OCI-LY1 (cell line): ENCODE measurements around the gene CSN1S1.

ENCODE experiments used
- H2AFZ ChIP-seq: fragments of 200-600 bp; sonication (generic), shearing (Covaris generic); 2 replicates; pipeline ENCODE4 v1.6.0; 2014; ENCODE audit warnings: antibody characterized with exemption, mild to moderate bottlenecking, low read length
- H3F3A ChIP-seq: fragments of 200-600 bp; sonication (generic), shearing (Covaris generic); 2 replicates; pipeline ENCODE4 v1.6.0; 2014; ENCODE audit warnings: mild to moderate bottlenecking, antibody characterized with exemption, low read length, moderate library complexity; ENCODE audit not compliant: insufficient read depth
- H3K27ac ChIP-seq: fragments of 200-600 bp; sonication (generic); 2 replicates; pipeline ENCODE4 v1.5.1; 2014; ENCODE audit warnings: low read length, mixed run types, mild to moderate bottlenecking, low read depth; ENCODE audit not compliant: poor library complexity, severe bottlenecking
- H3K27me3 ChIP-seq: fragments of 200-600 bp; sonication (generic); 2 replicates; pipeline ENCODE4 v1.6.0; 2014; ENCODE audit warnings: antibody characterized with exemption, mild to moderate bottlenecking, low read length, moderate library complexity; ENCODE audit not compliant: insufficient read depth
- H3K36me3 ChIP-seq: fragments of 200-600 bp; sonication (generic); 2 replicates; pipeline ENCODE4 v1.6.1; 2014; ENCODE audit warnings: mild to moderate bottlenecking, antibody characterized with exemption, low read length, moderate library complexity, mixed read lengths; ENCODE audit not compliant: insufficient read depth
- H3K4me1 ChIP-seq: fragments of 200-600 bp; sonication (generic); 2 replicates; pipeline ENCODE4 v1.5.1; 2014; ENCODE audit warnings: mild to moderate bottlenecking, low read length, moderate library complexity; ENCODE audit not compliant: insufficient read depth, severe bottlenecking
- H3K4me2 ChIP-seq: fragments of 200-600 bp; sonication (generic), shearing (Covaris generic); 2 replicates; pipeline ENCODE4 v1.6.1; 2014; ENCODE audit warnings: low read length
- H3K4me3 ChIP-seq: fragments of 200-600 bp; sonication (generic); 2 replicates; pipeline ENCODE4 v1.5.1; 2014; ENCODE audit warnings: low read length, low read depth, mild to moderate bottlenecking, mixed read lengths; ENCODE audit not compliant: poor library complexity, severe bottlenecking
- H3K79me2 ChIP-seq: fragments of 200-600 bp; shearing (Covaris generic); 2 replicates; pipeline ENCODE4 v1.6.1; 2016; ENCODE audit warnings: mixed run types, low read length, mixed read lengths; ENCODE audit not compliant: insufficient read depth
- H3K9ac ChIP-seq: fragments of 200-600 bp; sonication (generic), shearing (Covaris generic); 2 replicates; pipeline ENCODE4 v1.6.1; 2014; ENCODE audit warnings: mild to moderate bottlenecking, low read length, mixed read lengths
- H3K9me2 ChIP-seq: fragments of 200-600 bp; sonication (generic), shearing (Covaris generic); 2 replicates; pipeline ENCODE4 v1.6.1; 2014; ENCODE audit warnings: low read depth, mild to moderate bottlenecking, low read length, mixed read lengths
- H3K9me3 ChIP-seq: fragments of 200-600 bp; shearing (Covaris generic); 2 replicates; pipeline ENCODE4 v1.6.1; 2014; ENCODE audit warnings: low read length, mixed read lengths
- H4K20me1 ChIP-seq: fragments of 200-600 bp; sonication (generic), shearing (Covaris generic); 2 replicates; pipeline ENCODE4 v1.6.0; 2016; ENCODE audit warnings: mild to moderate bottlenecking, low read length; ENCODE audit not compliant: insufficient read depth
- EZH2 ChIP-seq: fragments of 200-600 bp; sonication (generic), shearing (Covaris generic); IDR thresholded peaks from 2 replicates; pipeline ENCODE4 v1.8.0; 2017; ENCODE audit warnings: borderline replicate concordance, mixed run types, mild to moderate bottlenecking, antibody characterized with exemption, low read length, moderate library complexity, mixed read lengths
- TF ChIP-seq, protein P1 (sequence below): fragments of 200-600 bp; sonication (generic), shearing (Covaris generic); IDR thresholded peaks from 2 replicates; pipeline ENCODE4 v1.5.1; 2017; ENCODE audit warnings: mild to moderate bottlenecking, antibody characterized with exemption, low read length, moderate library complexity, mixed read lengths

Gene CSN1S1

DNA sequence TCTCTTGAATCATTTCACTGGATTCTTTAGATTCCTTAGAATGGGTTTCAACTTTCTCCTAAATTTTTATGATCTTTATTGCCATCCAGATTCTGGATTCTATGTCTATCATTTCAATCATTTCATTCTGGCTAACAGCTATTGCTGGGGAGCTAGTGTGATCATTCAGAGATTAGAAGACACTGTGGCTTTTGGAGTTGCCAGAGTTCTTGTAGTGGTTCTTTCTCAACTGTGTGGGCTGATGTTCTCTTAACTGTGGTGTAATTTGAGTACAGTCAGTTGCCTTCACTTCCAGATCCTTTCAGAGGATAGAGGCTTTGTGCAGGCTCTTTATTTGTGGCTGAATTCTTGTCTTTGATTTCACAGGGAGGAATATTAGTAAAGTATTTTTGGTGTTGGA lies 46.7 kb downstream of the CSN1S1 start:
- Histone ChIP-seq H3K9ac (no peak overlapping the region), H3K27ac (no peak overlapping the region), H3K4me1 (no peaks in the 10 kb centered on the region), H3K27me3 (no peaks in the 10 kb centered on the region), H3K9me2 (no peaks in the 10 kb centered on the region), H3F3A (0 out of 2 replicates have a peak, but pooled peaks cover 2% of the 10 kb centered on the region), H2AFZ (no peak overlapping the region), H3K4me2 (no peak overlapping the region), H4K20me1 (no peaks in the 10 kb centered on the region), H3K4me3 (no peak overlapping the region), H3K79me2 (no peaks in the 10 kb centered on the region), H3K9me3 (no peaks in the 10 kb centered on the region), H3K36me3 (no peaks in the 10 kb centered on the region)
- TF ChIP-seq, protein P1, sequence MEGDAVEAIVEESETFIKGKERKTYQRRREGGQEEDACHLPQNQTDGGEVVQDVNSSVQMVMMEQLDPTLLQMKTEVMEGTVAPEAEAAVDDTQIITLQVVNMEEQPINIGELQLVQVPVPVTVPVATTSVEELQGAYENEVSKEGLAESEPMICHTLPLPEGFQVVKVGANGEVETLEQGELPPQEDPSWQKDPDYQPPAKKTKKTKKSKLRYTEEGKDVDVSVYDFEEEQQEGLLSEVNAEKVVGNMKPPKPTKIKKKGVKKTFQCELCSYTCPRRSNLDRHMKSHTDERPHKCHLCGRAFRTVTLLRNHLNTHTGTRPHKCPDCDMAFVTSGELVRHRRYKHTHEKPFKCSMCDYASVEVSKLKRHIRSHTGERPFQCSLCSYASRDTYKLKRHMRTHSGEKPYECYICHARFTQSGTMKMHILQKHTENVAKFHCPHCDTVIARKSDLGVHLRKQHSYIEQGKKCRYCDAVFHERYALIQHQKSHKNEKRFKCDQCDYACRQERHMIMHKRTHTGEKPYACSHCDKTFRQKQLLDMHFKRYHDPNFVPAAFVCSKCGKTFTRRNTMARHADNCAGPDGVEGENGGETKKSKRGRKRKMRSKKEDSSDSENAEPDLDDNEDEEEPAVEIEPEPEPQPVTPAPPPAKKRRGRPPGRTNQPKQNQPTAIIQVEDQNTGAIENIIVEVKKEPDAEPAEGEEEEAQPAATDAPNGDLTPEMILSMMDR: no peak
- no peak for TF ChIP-seq EZH2

DNA sequence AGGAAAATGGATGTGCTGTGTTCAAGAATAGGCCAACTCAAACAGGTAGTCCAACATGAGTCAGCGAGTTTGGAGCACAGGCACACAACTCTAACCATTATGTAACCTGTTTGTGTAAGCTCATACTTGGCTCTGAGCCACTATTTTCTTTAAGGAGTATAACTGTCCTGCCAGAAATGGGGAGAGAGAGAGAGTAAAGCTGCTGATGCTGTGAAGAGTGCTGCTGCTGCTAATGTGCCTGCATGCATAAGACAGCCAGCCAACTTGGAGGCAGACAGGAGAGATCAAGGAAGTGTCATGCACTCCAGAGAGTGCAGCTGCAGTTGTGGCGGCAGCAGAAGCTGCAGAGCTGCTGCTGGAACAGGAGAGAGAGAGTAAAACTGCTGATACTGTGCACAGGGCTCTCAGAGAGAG lies 53.2 kb downstream of the CSN1S1 start:
- no peaks in the 10 kb centered on the region for H3K79me2 ChIP-seq
- no peak overlapping the region for H2AFZ ChIP-seq
- H4K20me1 ChIP-seq: no peaks in the 10 kb centered on the region
- H3K27ac ChIP-seq: no peak overlapping the region
- no peak overlapping the region for H3K9ac ChIP-seq
- no peaks in the 10 kb centered on the region for H3K4me1 ChIP-seq
- H3K9me3 ChIP-seq: no peaks in the 10 kb centered on the region
- no peak overlapping the region for H3K4me3 ChIP-seq
- TF ChIP-seq EZH2: no peak
- TF ChIP-seq, protein P1: no peak
- no peaks in the 10 kb centered on the region for H3F3A ChIP-seq
- H3K27me3 ChIP-seq: no peaks in the 10 kb centered on the region
- no peaks in the 10 kb centered on the region for H3K36me3 ChIP-seq
- H3K4me2 ChIP-seq: no peak overlapping the region
- no peaks in the 10 kb centered on the region for H3K9me2 ChIP-seq

DNA sequence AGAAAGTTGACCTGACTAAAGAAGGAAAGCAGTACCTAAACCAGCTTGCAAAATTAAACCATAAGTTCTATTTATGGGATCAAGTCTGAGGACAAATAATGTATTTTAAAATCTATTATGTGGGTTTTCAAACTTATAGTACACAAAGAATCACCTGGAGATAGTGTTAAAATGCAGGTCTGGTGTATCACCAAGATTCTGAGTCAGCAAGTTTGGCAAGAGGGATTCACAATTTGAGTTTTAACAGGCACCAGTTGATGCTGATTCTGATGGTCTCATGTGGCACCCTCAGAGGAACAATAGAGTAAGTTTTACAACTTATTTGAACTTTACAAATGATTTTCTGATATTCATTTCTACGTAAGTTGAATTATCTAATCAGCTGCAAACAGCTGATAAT lies 55.8 kb downstream of the CSN1S1 start:
- Histone ChIP-seq H3K4me1 (no peaks in the 10 kb centered on the region), H3K4me3 (no peak overlapping the region), H3F3A (no peaks in the 10 kb centered on the region), H2AFZ (no peak overlapping the region), H3K79me2 (no peaks in the 10 kb centered on the region), H3K9ac (no peak overlapping the region), H3K9me3 (no peaks in the 10 kb centered on the region), H3K4me2 (no peak overlapping the region), H3K27me3 (no peaks in the 10 kb centered on the region), H3K9me2 (no peaks in the 10 kb centered on the region), H4K20me1 (no peaks in the 10 kb centered on the region), H3K36me3 (no peaks in the 10 kb centered on the region), H3K27ac (no peak overlapping the region)
- TF ChIP-seq EZH2: no peak
- TF ChIP-seq, protein P1: no peak
